A673 (cell line): ENCODE results near the gene LAMA3. TPM values are rescaled to one million over a fixed set of nuclear protein-coding genes. Genes with fewer than 3 reads are reported as not detected.

Experiments
- BruUV-seq: library from RNA; stranded (reverse); fragments of 400-500 nt; replicated peaks from 2 replicates; lab custom pipeline; 2021; lab: Mats Ljungman, UMichigan
- CTCF ChIA-PET: fragments of 300-600 bp; sonication (Branson Sonifier 250); formaldehyde crosslinking; loops from one replicate; lab custom pipeline; 2022; ENCODE audit warnings: antibody characterized with exemption; lab: Charles Lee
- POLR2A ChIA-PET: fragments of 300-600 bp; sonication (Branson Sonifier 250); formaldehyde crosslinking; loops from one replicate; lab custom pipeline; 2022; ENCODE audit warnings: antibody characterized with exemption; ENCODE audit not compliant: low non-redundant PET; lab: Charles Lee
- DNase-seq: peaks from one replicate; pipeline ENCODE4 v3.0.0-alpha.2; 2015; ENCODE audit warnings: low spot score
- H3K27ac ChIP-seq: fragments of 200-600 bp; sonication (generic); 2 replicates; pipeline ENCODE4 v1.5.1; 2016; ENCODE audit warnings: mixed run types, low read depth, mild to moderate bottlenecking, mixed read lengths, antibody characterized with exemption, low read length; ENCODE audit not compliant: poor library complexity, severe bottlenecking
- H3K27me3 ChIP-seq: fragments of 200-600 bp; sonication (generic); replicated peaks from 2 replicates; pipeline ENCODE4 v1.6.1; 2017; ENCODE audit warnings: mixed run types, low read depth, mild to moderate bottlenecking, mixed read lengths, antibody characterized with exemption, low read length; ENCODE audit not compliant: insufficient read depth, poor library complexity
- H3K36me3 ChIP-seq: fragments of 200-600 bp; sonication (generic); 2 replicates; pipeline ENCODE4 v1.6.1; 2016; ENCODE audit warnings: mixed run types, mild to moderate bottlenecking, mixed read lengths, antibody characterized with exemption, low read length; ENCODE audit not compliant: insufficient read depth, poor library complexity, severe bottlenecking
- H3K4me1 ChIP-seq: fragments of 200-600 bp; sonication (generic); 2 replicates; pipeline ENCODE4 v1.6.1; 2017; ENCODE audit warnings: mixed run types, mild to moderate bottlenecking, mixed read lengths, antibody characterized with exemption, low read length; ENCODE audit not compliant: insufficient read depth, poor library complexity, severe bottlenecking
- H3K4me3 ChIP-seq: fragments of 200-600 bp; sonication (generic); 2 replicates; pipeline ENCODE4 v1.5.1; 2016; ENCODE audit warnings: low read depth, mixed run types, mild to moderate bottlenecking, mixed read lengths, low read length; ENCODE audit not compliant: poor library complexity, severe bottlenecking
- H3K9me3 ChIP-seq: fragments of 200-600 bp; sonication (generic); 2 replicates; pipeline ENCODE4 v1.6.1; 2016; ENCODE audit warnings: mixed run types, low read depth, mild to moderate bottlenecking, mixed read lengths, antibody characterized with exemption, low read length; ENCODE audit not compliant: poor library complexity, severe bottlenecking
- EZH2 ChIP-seq: fragments of 200-600 bp; sonication (generic); IDR thresholded peaks from 2 replicates; pipeline ENCODE4 v1.6.1; 2017; ENCODE audit warnings: borderline replicate concordance, low read depth, mild to moderate bottlenecking, mixed read lengths, antibody characterized with exemption, low read length; ENCODE audit not compliant: poor library complexity, severe bottlenecking
- intact Hi-C: fragments of 100-400 bp; cut with micrococcal nuclease; formaldehyde crosslinking; loops from one replicate; pipeline ENCODE4 v1.10.0; 2022; ENCODE audit not compliant: unreplicated experiment
- total RNA-seq: library from RNA; stranded (reverse); gene quantifications from 2 replicates; pipeline ENCODE4 v1.2.3, GENCODE V29; 2021
- TF ChIP-seq, protein P1 (sequence below): fragments of 300-800, 200-600 bp; sonication (generic); conservative IDR thresholded peaks from 2 replicates; pipeline ENCODE4 v1.5.1; 2017; ENCODE audit warnings: low read depth, mild to moderate bottlenecking, antibody characterized with exemption, low read length, moderate library complexity, mixed read lengths

The LAMA3 gene
- total RNA-seq, 1 experiment from 2014 or later, result 2.7 TPM

DNA sequence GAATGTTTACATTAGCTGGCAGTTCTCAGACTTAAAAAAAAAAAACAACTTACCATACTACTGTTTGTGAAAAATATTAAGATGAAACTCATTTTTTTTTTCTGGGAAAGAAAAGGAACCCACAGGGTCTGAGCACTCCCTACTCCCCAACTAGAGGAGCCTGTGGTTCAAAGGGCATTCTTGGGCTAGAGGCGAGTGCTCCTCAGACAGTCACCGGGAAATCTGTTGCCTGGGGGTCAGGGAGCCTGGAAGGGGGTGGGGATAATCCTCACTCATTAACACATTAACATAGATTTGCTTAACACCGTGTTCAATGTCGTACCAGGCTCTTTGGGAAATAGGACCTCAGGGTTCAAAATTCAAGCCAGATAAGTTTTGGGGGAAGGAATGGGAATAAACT is 57.6 kb downstream of the LAMA3 start:
- ChIA-PET POLR2A (no interaction called here), CTCF (interaction anchor here (0.5 kb wide), 1 partner anchor 525 kb away, joined by 4 read pairs; no protein-coding TSS in a partner anchor)
- Histone ChIP-seq H3K4me1 (peaks cover 7% of the 10 kb centered on the region), H3K4me3 (no peak overlapping the region), H3K9me3 (no peaks in the 10 kb centered on the region), H3K36me3 (no peaks in the 10 kb centered on the region), H3K27me3 (no peaks in the 10 kb centered on the region), H3K27ac (no peak overlapping the region)
- no peak for TF ChIP-seq EZH2
- no peak for DNase-seq
- no TSS peak for BruUV-seq
- intact Hi-C loops, result no loop called here

DNA sequence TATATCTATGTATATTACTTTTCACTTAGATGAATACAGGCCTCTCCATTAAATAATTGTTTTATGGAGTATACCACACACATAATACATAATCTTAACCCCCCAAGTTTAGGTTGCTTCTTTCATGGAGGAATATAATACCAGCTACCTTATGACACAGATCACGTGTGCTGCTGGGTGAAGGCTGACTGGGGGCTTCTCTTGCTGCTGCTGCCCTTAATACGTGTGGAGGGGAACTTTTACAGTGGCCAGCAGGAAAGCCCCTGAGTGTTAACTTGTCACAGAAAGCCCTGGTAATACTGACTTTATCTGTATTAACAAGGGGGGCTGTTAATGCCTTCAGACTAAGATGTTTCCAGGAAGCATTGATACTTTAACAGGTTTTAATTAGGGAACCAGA is 63.1 kb downstream of the LAMA3 start:
- intact Hi-C loops, result no loop called here
- no peak for DNase-seq
- CTCF ChIA-PET, result no interaction called here
- H3K36me3 ChIP-seq, result no peaks in the 10 kb centered on the region
- BruUV-seq, result no TSS peak
- TF ChIP-seq, protein P1, sequence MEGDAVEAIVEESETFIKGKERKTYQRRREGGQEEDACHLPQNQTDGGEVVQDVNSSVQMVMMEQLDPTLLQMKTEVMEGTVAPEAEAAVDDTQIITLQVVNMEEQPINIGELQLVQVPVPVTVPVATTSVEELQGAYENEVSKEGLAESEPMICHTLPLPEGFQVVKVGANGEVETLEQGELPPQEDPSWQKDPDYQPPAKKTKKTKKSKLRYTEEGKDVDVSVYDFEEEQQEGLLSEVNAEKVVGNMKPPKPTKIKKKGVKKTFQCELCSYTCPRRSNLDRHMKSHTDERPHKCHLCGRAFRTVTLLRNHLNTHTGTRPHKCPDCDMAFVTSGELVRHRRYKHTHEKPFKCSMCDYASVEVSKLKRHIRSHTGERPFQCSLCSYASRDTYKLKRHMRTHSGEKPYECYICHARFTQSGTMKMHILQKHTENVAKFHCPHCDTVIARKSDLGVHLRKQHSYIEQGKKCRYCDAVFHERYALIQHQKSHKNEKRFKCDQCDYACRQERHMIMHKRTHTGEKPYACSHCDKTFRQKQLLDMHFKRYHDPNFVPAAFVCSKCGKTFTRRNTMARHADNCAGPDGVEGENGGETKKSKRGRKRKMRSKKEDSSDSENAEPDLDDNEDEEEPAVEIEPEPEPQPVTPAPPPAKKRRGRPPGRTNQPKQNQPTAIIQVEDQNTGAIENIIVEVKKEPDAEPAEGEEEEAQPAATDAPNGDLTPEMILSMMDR, result no peak
- no peak for TF ChIP-seq EZH2
- H3K27ac ChIP-seq, result no peak overlapping the region
- no peak overlapping the region for H3K4me3 ChIP-seq
- no peaks in the 10 kb centered on the region for H3K9me3 ChIP-seq
- H3K4me1 ChIP-seq, result no peaks in the 10 kb centered on the region
- POLR2A ChIA-PET, result no interaction called here
- H3K27me3 ChIP-seq, result no peaks in the 10 kb centered on the region

DNA sequence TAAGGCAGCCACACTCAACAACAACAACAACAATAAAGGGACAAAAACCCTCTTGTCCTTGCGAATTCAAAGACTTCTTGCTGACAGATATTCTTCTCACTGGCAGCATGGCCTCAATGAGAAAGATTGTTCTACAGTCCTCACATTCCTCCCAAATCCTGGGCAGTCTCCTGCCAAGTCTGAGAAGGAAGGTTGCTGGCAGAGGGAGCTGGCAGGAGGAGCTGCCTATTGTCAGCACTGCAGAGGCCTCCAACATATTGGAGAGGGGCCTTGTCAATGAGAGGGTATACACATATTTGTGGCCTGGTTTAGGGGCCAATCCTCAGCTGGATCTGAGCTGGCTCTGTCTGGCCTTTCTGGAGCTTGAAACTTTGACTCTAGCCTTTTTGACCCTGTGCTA is 63.5 kb downstream of the LAMA3 start:
- Histone ChIP-seq H3K36me3 (no peaks in the 10 kb centered on the region), H3K27me3 (no peaks in the 10 kb centered on the region), H3K9me3 (no peaks in the 10 kb centered on the region), H3K27ac (no peak overlapping the region), H3K4me3 (no peak overlapping the region), H3K4me1 (no peaks in the 10 kb centered on the region)
- BruUV-seq, result no TSS peak
- no peak for TF ChIP-seq EZH2
- TF ChIP-seq, protein P1, result no peak
- ChIA-PET CTCF (no interaction called here), POLR2A (no interaction called here)
- no peak for DNase-seq
- intact Hi-C loops, result no loop called here
